ENCODE measurements around the gene B4GALT6. TPM values are rescaled to one million over a fixed set of nuclear protein-coding genes. Genes with fewer than 3 reads are reported as not detected.

B4GALT6 gene
- total and polyA plus RNA-seq, 2 of the 8 experiments (the other 6 are each of a cell fraction or from before 2014, with no cell fraction given) = 6.3 to 41.5 TPM

GRCh38 chr18:31655354-31655753, 29.0 kb downstream of the B4GALT6 start:
- Histone ChIP-seq H3K18ac (ENCODE audit: extremely low read depth, low read length) (no peak overlapping the region), H3K79me2 (ENCODE audit: control insufficient read depth in 1 of 2, insufficient read depth in 2 of 2, low read length in 2 of 2) (no peaks in the 10 kb centered on the region), H2BK120ac (replicated peaks; ENCODE audit: low read depth, low read length) (no peak overlapping the region), H3K23me2 (ENCODE audit: low read depth, low read length) (no peaks in the 10 kb centered on the region), H2BK15ac (ENCODE audit: low read length) (no peak overlapping the region), H2AFZ (ENCODE audit: low read length) (no peak overlapping the region), H3K27me3 (replicated peaks in 1 of 4; ENCODE audit: control insufficient read depth in 3 of 4, extremely low read depth in 1 of 4, insufficient read depth in 3 of 4, low read length in 3 of 4) (no peaks in the 10 kb centered on the region), H3K36me3 (ENCODE audit: control insufficient read depth in 2 of 4, insufficient read depth in 4 of 4, low read length in 3 of 4) (peaks cover 0 to 4% (median 0%) of the 10 kb centered on the region in 4 experiments; a peak in 1 of 8 replicates), H2BK20ac (ENCODE audit: low read length) (no peak overlapping the region), H3K4me3 (ENCODE audit: extremely low read depth in 1 of 4, insufficient read depth in 2 of 4, low read depth in 3 of 4, low read length in 4 of 4) (no peak overlapping the region), H4K8ac (ENCODE audit: extremely low read depth, insufficient read depth, low read length) (no peak overlapping the region), H4K91ac (replicated peaks; ENCODE audit: insufficient read length, low read length) (no peak overlapping the region), H2BK12ac (ENCODE audit: low read depth, low read length) (no peak overlapping the region), H3K27ac (ENCODE audit: low read depth, low read length) (no peak overlapping the region), H3K14ac (ENCODE audit: insufficient read length) (no peak overlapping the region), H3K9me3 (ENCODE audit: insufficient read depth in 2 of 2, low read depth in 1 of 2, low read length in 1 of 2) (no peaks in the 10 kb centered on the region), H4K5ac (ENCODE audit: insufficient read length, low read depth, low read length) (no peak overlapping the region), H2BK5ac (ENCODE audit: low read depth, low read length) (no peak overlapping the region), H3K4me2 (ENCODE audit: insufficient read depth in 1 of 2, low read depth in 2 of 2, low read length in 2 of 2) (no peak overlapping the region), H3K23ac (ENCODE audit: insufficient read length) (no peak overlapping the region), H3K9ac (replicated peaks in 1 of 4; ENCODE audit: extremely low read depth in 1 of 4, low read depth in 3 of 4, low read length in 3 of 4) (no peak overlapping the region), H3K4ac (replicated peaks; ENCODE audit: insufficient read length, low read depth, low read length) (no peak overlapping the region), H2AK5ac (ENCODE audit: low read depth, low read length) (no peak overlapping the region), H3K56ac (replicated peaks; ENCODE audit: insufficient read length, low read depth, low read length) (no peak overlapping the region), H4K20me1 (replicated peaks in 1 of 2; ENCODE audit: control insufficient read depth in 1 of 2, insufficient read depth in 2 of 2, low read length in 2 of 2) (peaks cover 0 to 1% of the 10 kb centered on the region in 2 experiments), H3K79me1 (ENCODE audit: low read depth, low read length) (no peaks in the 10 kb centered on the region; the same call in 1 of the 2 replicates), H3K4me1 (replicated peaks in 1 of 4; ENCODE audit: control insufficient read depth in 3 of 4, insufficient read depth in 4 of 4, low read length in 3 of 4) (peaks cover 0 to 7% (median 2%) of the 10 kb centered on the region in 4 experiments; a peak in 2 of 7 replicates)
- TF ChIP-seq SP1 (IDR thresholded peaks at IDR 0.05; ENCODE audit: low read depth, low read length) = no peak
- no peak for TF ChIP-seq GABPA (IDR thresholded peaks at IDR 0.05; ENCODE audit: borderline replicate concordance, insufficient read depth, low read length)
- no peak for TF ChIP-seq CEBPB (IDR thresholded peaks at IDR 0.05; ENCODE audit: low read depth, low read length)
- no peak for TF ChIP-seq POLR2A (IDR thresholded peaks at IDR 0.05; ENCODE audit: control extremely low read depth in 1 of 2, low read depth in 2 of 2, low read length in 2 of 2)
- DNase-seq (ENCODE audit: low read depth in 1 of 2, low spot score in 2 of 2) (no peak), FAIRE-seq (no peak)
- WGBS, 2 experiments (ENCODE audit: extremely low coverage in 1 of 2, insufficient coverage in 1 of 2, insufficient read length in 1 of 2, insufficient replicate concordance in 2 of 2, low coverage in 1 of 2, low lambda C conversion rate in 2 of 2, missing lambda C conversion rate in 1 of 2) = 76% methylated on average over 4 of the region's 4 CpGs; no CpG with 5 or more reads in 1 of the 2 experiments
- ChIA-PET CTCF (ENCODE audit: partially characterized antibody) (interaction anchor here (1.7 kb wide), 1 partner anchor 45 kb away, joined by 6 read pairs; no protein-coding TSS in a partner anchor), POLR2A (ENCODE audit: partially characterized antibody) (no interaction called here)

All from H1 (cell line).